NB4 (cell line): ENCODE results near the gene TM4SF5.
A peak's percentile ranks its signal among the peaks of the same experiment; 100 is the strongest.

Experiments
- POLR2A ChIP-seq: IDR thresholded peaks from 2 replicates; pipeline ENCODE4 v1.6.1; 2011; ENCODE audit warnings: mild to moderate bottlenecking; ENCODE audit not compliant: insufficient read length; ENCODE audit errors: extremely low read depth
- TF ChIP-seq, protein P1 (sequence below): IDR thresholded peaks from one replicate; pipeline ENCODE4 v1.5.1; 2012; ENCODE audit warnings: low read depth, low read length
- TF ChIP-seq, protein P2 (sequence below): IDR thresholded peaks from 2 replicates; pipeline ENCODE4 v1.6.1; 2011; ENCODE audit warnings: low read depth, low read length

DNA sequence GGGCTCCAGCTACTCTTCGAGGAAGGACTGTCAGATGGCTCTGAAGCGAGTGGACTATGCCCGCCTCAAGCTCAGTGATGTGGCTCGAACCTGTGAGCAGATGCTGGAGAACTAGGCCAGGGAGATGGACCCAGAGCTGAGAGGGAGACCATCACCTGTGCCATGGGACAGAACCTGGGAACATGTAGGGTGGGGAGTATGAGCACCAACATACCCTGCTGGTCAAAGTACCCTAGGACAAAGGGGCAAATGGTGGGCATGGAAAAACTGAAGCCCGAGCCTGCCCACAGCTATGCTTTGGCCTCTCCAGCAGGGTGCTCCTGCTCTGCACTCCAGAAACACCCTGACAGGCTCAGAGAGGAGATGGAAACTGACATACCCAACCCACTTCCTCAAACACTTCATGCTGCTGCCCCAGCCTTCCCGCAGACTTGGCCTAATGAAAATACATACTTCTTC lies 38.6 kb upstream of the TM4SF5 start:
- no peak for TF ChIP-seq POLR2A
- TF ChIP-seq, protein P1, sequence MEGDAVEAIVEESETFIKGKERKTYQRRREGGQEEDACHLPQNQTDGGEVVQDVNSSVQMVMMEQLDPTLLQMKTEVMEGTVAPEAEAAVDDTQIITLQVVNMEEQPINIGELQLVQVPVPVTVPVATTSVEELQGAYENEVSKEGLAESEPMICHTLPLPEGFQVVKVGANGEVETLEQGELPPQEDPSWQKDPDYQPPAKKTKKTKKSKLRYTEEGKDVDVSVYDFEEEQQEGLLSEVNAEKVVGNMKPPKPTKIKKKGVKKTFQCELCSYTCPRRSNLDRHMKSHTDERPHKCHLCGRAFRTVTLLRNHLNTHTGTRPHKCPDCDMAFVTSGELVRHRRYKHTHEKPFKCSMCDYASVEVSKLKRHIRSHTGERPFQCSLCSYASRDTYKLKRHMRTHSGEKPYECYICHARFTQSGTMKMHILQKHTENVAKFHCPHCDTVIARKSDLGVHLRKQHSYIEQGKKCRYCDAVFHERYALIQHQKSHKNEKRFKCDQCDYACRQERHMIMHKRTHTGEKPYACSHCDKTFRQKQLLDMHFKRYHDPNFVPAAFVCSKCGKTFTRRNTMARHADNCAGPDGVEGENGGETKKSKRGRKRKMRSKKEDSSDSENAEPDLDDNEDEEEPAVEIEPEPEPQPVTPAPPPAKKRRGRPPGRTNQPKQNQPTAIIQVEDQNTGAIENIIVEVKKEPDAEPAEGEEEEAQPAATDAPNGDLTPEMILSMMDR, result peak; percentile 29
- TF ChIP-seq, protein P2, sequence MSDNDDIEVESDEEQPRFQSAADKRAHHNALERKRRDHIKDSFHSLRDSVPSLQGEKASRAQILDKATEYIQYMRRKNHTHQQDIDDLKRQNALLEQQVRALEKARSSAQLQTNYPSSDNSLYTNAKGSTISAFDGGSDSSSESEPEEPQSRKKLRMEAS, result 0 out of 2 replicates have a peak, but pooled peaks have one; percentile 18
